ENCODE results near the gene NAA50. TPM values are rescaled to one million over a fixed set of nuclear protein-coding genes. Genes with fewer than 3 reads are reported as not detected.

Gene NAA50
- total RNA-seq, 4 donors from 2014 or later: 125 to 181 (median 138) TPM

DNA sequence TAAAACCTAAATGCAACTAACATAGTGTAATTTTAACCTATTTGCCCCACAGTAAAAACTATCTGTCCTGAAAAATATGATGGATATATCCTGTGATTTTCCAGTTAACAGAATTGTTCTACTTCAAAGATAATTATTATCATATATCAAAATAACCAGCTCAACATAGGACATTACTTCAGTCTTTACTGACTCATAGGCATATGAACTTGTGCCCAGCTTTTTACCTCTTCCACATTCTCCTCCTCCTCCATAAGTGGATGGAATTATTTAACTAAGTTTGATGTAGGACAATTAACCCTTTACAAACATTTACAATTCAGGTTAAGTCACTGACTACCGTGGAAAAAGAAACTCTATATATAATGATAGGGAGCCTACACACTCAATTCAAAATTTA, 26.8 kb downstream of the NAA50 start:
- WGBS, 2 donors: 98% methylated on average over 1 of the region's 1 CpG
- no peak overlapping the region for H3K4me3 ChIP-seq (ENCODE audit: low read depth, poor library complexity, severe bottlenecking)
- TF ChIP-seq, protein P1, sequence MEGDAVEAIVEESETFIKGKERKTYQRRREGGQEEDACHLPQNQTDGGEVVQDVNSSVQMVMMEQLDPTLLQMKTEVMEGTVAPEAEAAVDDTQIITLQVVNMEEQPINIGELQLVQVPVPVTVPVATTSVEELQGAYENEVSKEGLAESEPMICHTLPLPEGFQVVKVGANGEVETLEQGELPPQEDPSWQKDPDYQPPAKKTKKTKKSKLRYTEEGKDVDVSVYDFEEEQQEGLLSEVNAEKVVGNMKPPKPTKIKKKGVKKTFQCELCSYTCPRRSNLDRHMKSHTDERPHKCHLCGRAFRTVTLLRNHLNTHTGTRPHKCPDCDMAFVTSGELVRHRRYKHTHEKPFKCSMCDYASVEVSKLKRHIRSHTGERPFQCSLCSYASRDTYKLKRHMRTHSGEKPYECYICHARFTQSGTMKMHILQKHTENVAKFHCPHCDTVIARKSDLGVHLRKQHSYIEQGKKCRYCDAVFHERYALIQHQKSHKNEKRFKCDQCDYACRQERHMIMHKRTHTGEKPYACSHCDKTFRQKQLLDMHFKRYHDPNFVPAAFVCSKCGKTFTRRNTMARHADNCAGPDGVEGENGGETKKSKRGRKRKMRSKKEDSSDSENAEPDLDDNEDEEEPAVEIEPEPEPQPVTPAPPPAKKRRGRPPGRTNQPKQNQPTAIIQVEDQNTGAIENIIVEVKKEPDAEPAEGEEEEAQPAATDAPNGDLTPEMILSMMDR (IDR thresholded peaks at IDR 0.05): no peak
- no peak for TF ChIP-seq POLR2A (IDR thresholded peaks at IDR 0.05)
- DNase-seq (ENCODE audit: low spot score in 2 of 2): no peak
- intact Hi-C loops (cut with DNase I; ENCODE audit: low total_unique reads): no loop called here

DNA sequence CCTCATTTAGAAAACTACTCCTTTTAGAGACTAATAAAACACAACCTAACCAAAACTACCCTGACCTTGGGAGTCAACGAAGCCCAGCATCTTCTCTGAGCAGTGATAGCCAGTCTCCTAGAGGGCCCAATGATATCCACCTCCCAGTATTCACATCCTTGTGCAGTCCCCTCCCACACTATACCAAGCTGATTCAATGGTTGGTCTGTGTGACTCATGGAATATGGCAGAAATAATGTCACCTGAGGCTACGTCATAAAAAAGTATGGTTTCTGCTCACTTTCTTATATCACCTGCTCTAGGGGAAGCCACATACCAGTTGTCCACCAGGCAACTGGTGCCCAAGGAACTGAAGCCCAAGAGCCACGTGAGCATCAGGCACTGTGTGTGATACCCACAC, 28.2 kb downstream of the NAA50 start:
- H3K4me3 ChIP-seq (ENCODE audit: low read depth, poor library complexity, severe bottlenecking): no peak overlapping the region
- no peak for TF ChIP-seq POLR2A (IDR thresholded peaks at IDR 0.05)
- TF ChIP-seq, protein P1 (IDR thresholded peaks at IDR 0.05): no peak
- no peak for DNase-seq (ENCODE audit: low spot score in 2 of 2)
- WGBS, 2 donors: 93 to 94% methylated on average over 3 of the region's 3 CpGs
- intact Hi-C loops (cut with DNase I; ENCODE audit: low total_unique reads): no loop called here

DNA sequence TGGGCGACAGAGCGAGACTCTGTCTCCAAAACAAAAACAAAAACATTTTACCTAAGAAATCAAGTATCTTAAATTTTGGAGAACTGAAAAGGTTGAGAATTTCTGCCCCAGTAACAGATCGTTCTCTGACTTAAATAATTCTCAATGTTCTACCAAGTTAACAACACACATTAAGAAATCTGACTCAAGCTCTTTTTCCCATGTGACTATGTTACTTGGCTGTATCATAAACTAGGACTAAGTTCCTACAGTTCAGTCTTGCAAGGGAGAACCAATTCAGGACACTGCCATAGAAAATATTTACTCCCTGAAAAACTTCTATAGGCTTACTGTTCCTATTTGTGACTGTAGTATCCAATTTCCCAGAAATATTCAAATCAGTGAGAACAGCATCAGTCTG, 28.7 kb downstream of the NAA50 start:
- no peak overlapping the region for H3K4me3 ChIP-seq (ENCODE audit: low read depth, poor library complexity, severe bottlenecking)
- intact Hi-C loops (cut with DNase I; ENCODE audit: low total_unique reads): no loop called here
- no peak for DNase-seq (ENCODE audit: low spot score in 2 of 2)
- TF ChIP-seq, protein P1 (IDR thresholded peaks at IDR 0.05): no peak
- TF ChIP-seq POLR2A (IDR thresholded peaks at IDR 0.05): no peak
- 92 to 95% methylated on average over 3 of the region's 3 CpGs for WGBS, 2 donors

DNA sequence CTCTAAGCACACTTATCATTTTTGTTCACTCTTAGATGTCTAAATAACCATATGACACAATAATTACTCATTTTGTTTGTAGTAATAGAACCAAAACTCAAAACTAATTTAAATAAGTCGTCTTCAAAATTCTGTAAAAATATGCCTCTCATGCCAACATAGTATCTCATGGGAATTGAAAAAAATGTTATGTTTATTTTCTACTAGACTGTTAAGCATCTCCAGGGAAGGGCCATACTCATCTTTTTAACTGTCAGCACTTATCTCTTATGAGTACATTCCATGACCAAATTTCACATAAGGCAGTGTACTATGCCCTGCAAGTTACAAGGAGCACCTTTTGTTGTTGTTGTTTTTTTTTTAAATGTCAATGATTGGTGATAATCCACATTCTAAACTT, 31.3 kb downstream of the NAA50 start:
- TF ChIP-seq, protein P1 (IDR thresholded peaks at IDR 0.05): no peak
- TF ChIP-seq POLR2A (IDR thresholded peaks at IDR 0.05): no peak
- intact Hi-C loops (cut with DNase I; ENCODE audit: low total_unique reads): no loop called here

DNA sequence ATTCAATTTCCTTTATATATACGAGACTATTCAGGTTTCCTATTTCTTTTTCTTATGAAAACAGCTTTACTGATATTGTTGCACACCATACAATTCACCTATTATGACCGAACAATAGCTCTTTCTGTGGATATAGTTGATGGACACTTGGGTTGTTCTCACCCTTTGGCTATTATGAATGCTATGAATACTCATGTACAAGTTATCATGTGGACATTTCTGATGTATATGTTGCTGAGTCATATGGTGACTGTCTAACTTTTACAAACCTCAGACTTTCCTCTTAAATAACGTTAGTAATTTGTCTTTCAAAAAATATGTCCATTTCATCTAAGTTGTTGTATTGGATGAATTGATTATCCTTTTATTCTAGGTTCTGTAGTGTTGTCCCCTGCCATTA, 33.9 kb downstream of the NAA50 start:
- intact Hi-C loops (cut with DNase I; ENCODE audit: low total_unique reads): no loop called here
- no peak for DNase-seq (ENCODE audit: low spot score in 2 of 2)
- 46 to 56% methylated on average over 3 of the region's 3 CpGs for WGBS, 2 donors
- no peak overlapping the region for H3K4me3 ChIP-seq (ENCODE audit: low read depth, poor library complexity, severe bottlenecking)
- TF ChIP-seq POLR2A (IDR thresholded peaks at IDR 0.05): no peak
- TF ChIP-seq, protein P1 (IDR thresholded peaks at IDR 0.05): no peak

More for the DNA sequence above, 31.3 kb downstream of the NAA50 start:
- WGBS, 2 donors: 54 to 56% methylated on average over 1 of the region's 1 CpG
- no peak overlapping the region for H3K4me3 ChIP-seq (ENCODE audit: low read depth, poor library complexity, severe bottlenecking)
- no peak for DNase-seq (ENCODE audit: low spot score in 2 of 2)

DNA sequence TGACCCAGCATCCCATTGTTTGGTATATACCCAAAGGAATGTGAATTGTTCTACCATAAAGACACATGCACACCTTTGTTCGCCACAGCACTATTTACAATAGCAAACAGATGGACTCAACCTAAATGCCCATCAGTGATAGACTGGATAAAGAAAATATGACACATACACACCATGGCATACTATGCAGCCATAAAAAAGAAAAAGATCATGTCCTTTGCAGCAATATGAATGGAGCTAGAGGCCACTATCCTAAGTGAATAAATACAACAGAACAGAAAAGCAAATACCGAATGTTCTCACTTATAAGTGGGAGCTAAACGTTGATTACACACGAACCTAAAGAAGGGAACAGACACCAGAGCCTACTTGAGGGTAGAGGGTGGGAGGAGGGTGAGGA, 38.2 kb downstream of the NAA50 start:
- intact Hi-C loops (cut with DNase I; ENCODE audit: low total_unique reads): no loop called here

More for the DNA sequence above, 38.2 kb downstream of the NAA50 start:
- no peak for TF ChIP-seq POLR2A (IDR thresholded peaks at IDR 0.05)
- TF ChIP-seq, protein P1 (IDR thresholded peaks at IDR 0.05): no peak
- WGBS, 2 donors: 94% methylated on average over 4 of the region's 4 CpGs
- no peak overlapping the region for H3K4me3 ChIP-seq (ENCODE audit: low read depth, poor library complexity, severe bottlenecking)
- DNase-seq (ENCODE audit: low spot score in 2 of 2): no peak

Data from lower leg skin (tissue), 4 donors.